Keratinocyte (primary cell): Measurements from ENCODE around the gene LBX1. TPM values are rescaled to one million over a fixed set of nuclear protein-coding genes. Genes with fewer than 3 reads are reported as not detected.

Experiments
- DNase-seq: peaks from one replicate; pipeline ENCODE4 v3.0.0-alpha.2; 2011; ENCODE audit warnings: low read depth, missing footprints, low spot score
- FAIRE-seq: peaks from 2 replicates; lab custom pipeline; 2011; peaks lifted over from hg19 to GRCh38; lab: Jason Lieb, UNC
- H2AFZ ChIP-seq: 2 replicates; pipeline ENCODE4 v1.6.0; 2012; ENCODE audit warnings: low read length, control low read depth, inconsistent platforms; ENCODE audit not compliant: control insufficient read depth
- H3K27ac ChIP-seq: 2 replicates; pipeline ENCODE4 v1.5.1; 2011; ENCODE audit warnings: low read length; ENCODE audit not compliant: control insufficient read depth, insufficient read depth
- H3K27me3 ChIP-seq: 3 replicates; pipeline ENCODE4 v1.6.0; 2011; ENCODE audit warnings: low read length; ENCODE audit not compliant: control insufficient read depth, insufficient read depth; ENCODE audit errors: extremely low read depth
- H3K36me3 ChIP-seq, 2 experiments: 2 replicates in 1 of 2; 3 replicates in 1 of 2; pipeline ENCODE4 v1.5.1; 2011; ENCODE audit warnings: low read length in 2 of 2, mild to moderate bottlenecking in 1 of 2; ENCODE audit not compliant: control insufficient read depth in 2 of 2, insufficient read depth in 2 of 2; ENCODE audit errors: extremely low read depth in 1 of 2
- H3K4me1 ChIP-seq: 3 replicates; pipeline ENCODE4 v1.5.1; 2011; ENCODE audit warnings: low read length; ENCODE audit not compliant: control insufficient read depth, insufficient read depth; ENCODE audit errors: extremely low read depth
- H3K4me2 ChIP-seq: 3 replicates; pipeline ENCODE4 v1.6.0; 2011; ENCODE audit warnings: low read depth, low read length; ENCODE audit not compliant: control insufficient read depth, insufficient read depth; ENCODE audit errors: extremely low read depth
- H3K4me3 ChIP-seq, 3 experiments: fragments of 200-600 bp in 1 of 3; sonication (generic) in 1 of 3; 2 replicates in 2 of 3; 3 replicates in 1 of 3; pipeline ENCODE4 v1.5.1; 2011 to 2016; ENCODE audit warnings: low read length in 3 of 3, mild to moderate bottlenecking in 3 of 3, control low read depth in 2 of 3, inconsistent platforms in 1 of 3, low read depth in 1 of 3, mixed read lengths in 1 of 3, mixed run types in 1 of 3, moderate library complexity in 1 of 3; ENCODE audit not compliant: control insufficient read depth in 2 of 3, insufficient read depth in 2 of 3; ENCODE audit errors: extremely low read depth in 1 of 3
- H3K79me2 ChIP-seq: 2 replicates; pipeline ENCODE4 v1.6.0; 2012; ENCODE audit warnings: low read length; ENCODE audit not compliant: control insufficient read depth, insufficient read depth
- H3K9ac ChIP-seq: 3 replicates; pipeline ENCODE4 v1.6.0; 2011; ENCODE audit warnings: low read length; ENCODE audit not compliant: control insufficient read depth, insufficient read depth; ENCODE audit errors: extremely low read depth
- H3K9me1 ChIP-seq: 3 replicates; pipeline ENCODE4 v1.6.0; 2011; ENCODE audit warnings: low read length; ENCODE audit not compliant: control insufficient read depth, insufficient read depth; ENCODE audit errors: extremely low read depth
- H3K9me3 ChIP-seq: 2 replicates; pipeline ENCODE4 v1.5.1; 2012; ENCODE audit warnings: low read depth, low read length; ENCODE audit not compliant: control insufficient read depth
- H4K20me1 ChIP-seq: 3 replicates; pipeline ENCODE4 v1.6.0; 2011; ENCODE audit warnings: low read length; ENCODE audit not compliant: control insufficient read depth, insufficient read depth; ENCODE audit errors: extremely low read depth
- CTCF ChIP-seq, 3 experiments: IDR thresholded peaks in 1 of 3; conservative IDR thresholded peaks in 1 of 3; optimal IDR thresholded peaks in 1 of 3; 2 replicates in 2 of 3; 3 replicates in 1 of 3; pipeline versions ENCODE3 to v1.5.1; 2011; ENCODE audit warnings: low read length in 3 of 3, mild to moderate bottlenecking in 3 of 3, moderate library complexity in 2 of 3, control low read depth in 1 of 3, inconsistent platforms in 1 of 3; ENCODE audit not compliant: insufficient read depth in 2 of 3; ENCODE audit errors: extremely low read depth in 1 of 3
- EZH2 ChIP-seq: IDR thresholded peaks from one replicate; pipeline ENCODE4 v1.6.1; 2012; ENCODE audit warnings: inconsistent platforms, mild to moderate bottlenecking, low read length, moderate library complexity
- dilution Hi-C: fragments of 300-500 bp; cut with MboI; formaldehyde crosslinking; loops from one replicate; pipeline ENCODE4 v1.7.0; 2020; ENCODE audit warnings: low sequenced_read_pairs; ENCODE audit not compliant: extremely low pct_ligation_motif_present
- polyA plus RNA-seq, 5 experiments: library from polyadenylated mRNA; depleted of rRNA in 3 of 5; stranded (reverse) in 3 of 5; stranded (forward) in 1 of 5; unstranded in 1 of 5; fragments of >200 nt; gene quantifications; 1 replicate in 1 of 5; 2 replicates in 3 of 5; 3 replicates in 1 of 5; pipeline versions ENCODE4 v1.2.1 to v1.2.3, GENCODE V29; 2011 to 2012; ENCODE audit warnings: missing spikeins in 2 of 5, low read depth in 1 of 5, low replicate concordance in 1 of 5

Gene LBX1
- polyA plus RNA-seq, 1 donor (not counting 4 experiments of a cell fraction or from before 2014, with no cell fraction given): not detected

GRCh38 chr10:101195921-101196320, 33.3 kb downstream of the LBX1 start:
- no peaks in the 10 kb centered on the region for H3K9me3 ChIP-seq

DNA sequence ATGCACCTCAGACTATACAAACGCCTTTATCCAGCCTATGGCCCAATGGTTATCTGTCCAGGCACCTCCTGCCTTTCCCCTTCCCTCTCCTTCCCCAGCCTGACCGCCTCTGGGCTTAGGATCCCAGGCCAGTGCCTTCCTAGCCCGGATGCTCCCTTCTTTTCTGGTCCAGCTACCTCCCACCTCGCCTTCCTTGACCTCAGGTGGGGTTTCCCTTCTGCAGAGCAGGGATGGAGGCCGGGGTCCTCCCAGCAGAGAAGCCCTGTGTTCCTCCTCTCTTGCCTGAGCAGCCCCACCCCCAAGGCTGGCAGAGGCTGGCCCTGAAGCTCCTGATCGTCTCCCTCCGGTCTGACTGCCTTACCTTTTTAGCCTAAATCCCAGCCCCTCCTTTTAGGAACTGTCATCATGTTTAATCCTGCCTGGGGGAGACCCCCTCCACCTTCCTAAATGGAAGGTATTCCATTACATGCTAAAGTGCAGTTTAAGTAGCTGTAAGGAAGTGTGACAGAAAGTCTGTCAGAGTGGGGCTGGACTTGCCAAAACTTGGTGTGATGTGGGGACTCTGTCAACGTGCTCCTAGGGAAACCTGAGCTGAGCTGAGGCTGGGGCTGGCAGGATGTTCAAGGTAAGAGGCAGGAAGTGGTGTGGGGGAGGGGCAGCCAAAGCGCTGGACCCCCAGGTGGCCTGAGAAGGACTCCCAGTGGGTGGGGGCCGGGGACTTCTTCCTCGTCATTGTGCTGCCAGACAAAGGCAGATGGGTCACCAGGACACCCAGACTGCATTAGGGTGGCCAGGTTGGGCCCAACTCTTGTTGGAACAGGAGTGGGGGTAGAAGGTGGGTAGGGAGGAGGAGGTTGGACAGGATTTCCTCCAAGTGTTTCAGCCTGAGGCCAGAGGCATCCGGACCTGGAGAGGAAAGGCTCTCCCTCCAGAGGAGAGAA, 39.5 kb downstream of the LBX1 start:
- Histone ChIP-seq H3K4me2 (no peak overlapping the region), H3K9me3 (no peaks in the 10 kb centered on the region), H4K20me1 (no peaks in the 10 kb centered on the region), H3K79me2 (no peaks in the 10 kb centered on the region), H3K27me3 (peaks cover 5% of the 10 kb centered on the region), H3K9me1 (no peaks in the 10 kb centered on the region), H3K4me1 (peaks cover 3% of the 10 kb centered on the region), H3K4me3 (no peak overlapping the region), H2AFZ (no peak overlapping the region), H3K9ac (no peak overlapping the region), H3K27ac (no peak overlapping the region), H3K36me3 (no peaks in the 10 kb centered on the region)
- TF ChIP-seq CTCF (optimal IDR thresholded peaks at IDR 0.05 in 1 of 3, IDR thresholded peaks at IDR 0.05 in 1 of 3, conservative IDR thresholded peaks at IDR 0.05 in 1 of 3; ENCODE audit: extremely low read depth in 1 of 3, insufficient read depth in 2 of 3, low read length in 3 of 3): no peak
- no peak for TF ChIP-seq EZH2
- no peak for FAIRE-seq
- dilution Hi-C loops: no loop called here
- no peak for DNase-seq

More at GRCh38 chr10:101195921-101196320, 33.3 kb downstream of the LBX1 start:
- Histone ChIP-seq H4K20me1 (no peaks in the 10 kb centered on the region), H3K4me2 (no peak overlapping the region), H3K27ac (no peak overlapping the region), H3K36me3 (no peaks in the 10 kb centered on the region), H2AFZ (no peak overlapping the region), H3K9me1 (no peaks in the 10 kb centered on the region), H3K79me2 (no peaks in the 10 kb centered on the region), H3K4me1 (peaks cover 3% of the 10 kb centered on the region), H3K9ac (no peak overlapping the region), H3K27me3 (peaks cover 14% of the 10 kb centered on the region), H3K4me3 (no peak overlapping the region)
- TF ChIP-seq CTCF (optimal IDR thresholded peaks at IDR 0.05 in 1 of 3, IDR thresholded peaks at IDR 0.05 in 1 of 3, conservative IDR thresholded peaks at IDR 0.05 in 1 of 3; ENCODE audit: extremely low read depth in 1 of 3, insufficient read depth in 2 of 3, low read length in 3 of 3) (no peak), EZH2 (no peak)
- DNase-seq (no peak), FAIRE-seq (no peak)
- dilution Hi-C loops: no loop called here
